ENCODE results near the gene DDIAS. TPM values are rescaled to one million over a fixed set of nuclear protein-coding genes. Genes with fewer than 3 reads are reported as not detected.
"Not testable (repeated sequence)": the region's sequence is repeated elsewhere in the genome, so short reads cannot be mapped to it uniquely, and the experiment has no call there.

DDIAS gene
- 1.3 TPM for polyA plus RNA-seq (2013, experiment 1 of 2)
- polyA plus RNA-seq (2013, experiment 2 of 2), result 1.2 TPM

DNA sequence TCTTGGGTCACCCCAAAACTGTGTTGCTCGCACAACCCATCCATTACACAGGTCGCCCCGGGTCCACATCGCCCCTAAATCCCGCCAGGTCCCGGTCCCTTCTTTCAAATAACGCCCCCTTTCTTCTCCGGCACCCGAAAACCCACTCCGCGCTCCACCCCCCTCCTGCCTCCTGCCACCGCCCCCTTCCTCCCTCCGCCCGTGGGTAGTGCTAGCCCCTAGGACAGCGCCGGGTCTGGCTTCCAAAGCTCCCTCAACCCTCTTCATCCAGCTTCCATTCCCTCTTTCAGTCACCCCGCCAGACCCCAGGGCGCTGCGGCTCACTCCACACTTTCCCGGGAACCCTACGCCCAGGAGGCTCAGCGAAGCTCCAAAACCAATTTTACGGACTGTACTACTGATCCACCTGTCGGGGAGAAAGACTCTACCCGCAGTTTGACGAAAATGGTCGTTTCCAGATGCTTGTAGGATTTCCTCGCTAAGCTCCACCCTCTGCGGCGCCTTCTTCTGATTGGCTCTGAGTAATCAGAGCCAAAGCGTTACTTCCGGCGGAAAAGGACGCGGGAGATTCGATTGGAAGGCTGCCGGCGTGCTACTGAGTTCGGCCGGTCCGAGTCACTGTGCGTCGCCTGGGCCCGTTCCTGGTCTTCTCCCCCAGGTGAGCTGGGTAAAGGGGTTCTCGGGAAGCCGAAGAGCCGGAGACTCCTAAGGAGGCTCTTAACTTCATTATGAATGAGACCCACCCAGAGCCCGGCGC, at the start of gene DDIAS:
Gene DDIAS (plus strand): TSS at position 572 of the 757 bp plus-strand sequence. CDS start 13,003 bp downstream, outside the sequence.
- Histone ChIP-seq H2AFZ (ENCODE audit: low read depth, low read length) (peak within 1 kb of the TSS; percentile 99), H4K8ac (ENCODE audit: low read length) (no peak within 1 kb of the TSS), H3K9ac (ENCODE audit: low read length) (peak within 1 kb of the TSS; percentile 95), H3K9me3 (ENCODE audit: control insufficient read depth, low read length) (no peaks in the 10 kb centered on the region), H2BK5ac (ENCODE audit: low read depth, low read length, poor library complexity, severe bottlenecking) (no peak within 1 kb of the TSS), H3K4me2 (ENCODE audit: low read length, poor library complexity, severe bottlenecking) (peak within 1 kb of the TSS; percentile 83), H3K79me1 (replicated peaks; ENCODE audit: low read length, poor library complexity, severe bottlenecking) (peaks cover 25% of the 10 kb centered on the region), H3K18ac (ENCODE audit: low read depth in 1 of 2, low read length in 2 of 2) (peak within 1 kb of the TSS; percentile 34 to 75), H3K36me3 (ENCODE audit: control insufficient read depth in 1 of 2, insufficient read depth in 2 of 2, low read depth in 1 of 2, low read length in 2 of 2) (no peaks in the 10 kb centered on the region), H3K23ac (ENCODE audit: low read length in 2 of 2) (no peak within 1 kb of the TSS), H2BK12ac (ENCODE audit: low read length in 2 of 2) (peak within 1 kb of the TSS in 1 of 2 experiments; percentile 45), H2BK120ac (ENCODE audit: low read depth, low read length) (no peak within 1 kb of the TSS), H4K91ac (ENCODE audit: low read length) (peak within 1 kb of the TSS; percentile 56), H3K4me3 (ENCODE audit: insufficient read depth in 1 of 2, low read depth in 1 of 2, low read length in 2 of 2) (peak within 1 kb of the TSS; percentile 69 to 91), H2BK15ac (ENCODE audit: low read depth, poor library complexity, severe bottlenecking) (peak within 1 kb of the TSS; percentile 12), H3K27me3 (ENCODE audit: control insufficient read depth in 1 of 2, insufficient read depth in 1 of 2, low read length in 2 of 2) (no peaks in the 10 kb centered on the region), H3K4me1 (ENCODE audit: control insufficient read depth, insufficient read depth, low read depth, low read length) (peaks cover 2% of the 10 kb centered on the region), H2AK5ac (ENCODE audit: low read length, severe bottlenecking) (no peak within 1 kb of the TSS), H3K14ac (ENCODE audit: low read length in 2 of 2) (peak within 1 kb of the TSS in 1 of 2 experiments; percentile 44), H3K4ac (ENCODE audit: low read depth in 1 of 2, low read length in 2 of 2) (peak within 1 kb of the TSS in 1 of 2 experiments; percentile 78), H3K27ac (ENCODE audit: low read length, poor library complexity, severe bottlenecking) (peak within 1 kb of the TSS; percentile 73)
- peak; percentile 99 for DNase-seq
- under 1% methylated on average over 49 of the region's 49 CpGs for WGBS

DNA sequence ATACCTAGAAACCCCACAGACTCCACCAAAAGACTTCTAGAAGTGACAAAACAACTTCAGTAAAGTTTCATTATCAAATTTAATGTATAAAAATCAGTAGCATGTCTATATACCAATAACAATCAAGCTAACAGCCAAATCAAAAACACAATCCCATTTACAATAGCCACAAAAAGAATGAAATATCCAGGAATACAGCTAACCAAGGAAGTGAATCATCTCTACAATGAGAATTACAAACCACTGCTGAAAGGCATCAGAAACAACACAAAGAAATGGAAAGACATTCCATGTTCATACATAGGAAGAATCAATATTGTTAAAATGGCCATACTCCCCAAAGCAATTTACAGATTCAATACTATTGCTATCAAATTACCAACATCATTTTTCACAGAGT, 47.3 kb upstream of the DDIAS start:
- no peak overlapping the region for H3K4me2 ChIP-seq (ENCODE audit: low read length, poor library complexity, severe bottlenecking)
- H2BK120ac ChIP-seq (ENCODE audit: low read depth, low read length), result no peak overlapping the region
- H2AFZ ChIP-seq (ENCODE audit: low read depth, low read length), result no peak overlapping the region
- H3K27me3 ChIP-seq (ENCODE audit: control insufficient read depth in 1 of 2, insufficient read depth in 1 of 2, low read length in 2 of 2), result no peaks in the 10 kb centered on the region
- no peaks in the 10 kb centered on the region for H3K9me3 ChIP-seq (ENCODE audit: control insufficient read depth, low read length)
- H2BK12ac ChIP-seq (ENCODE audit: low read length in 2 of 2), result no peak overlapping the region
- H3K27ac ChIP-seq (ENCODE audit: low read length, poor library complexity, severe bottlenecking), result no peak overlapping the region
- H4K8ac ChIP-seq (ENCODE audit: low read length), result no peak overlapping the region
- H2BK15ac ChIP-seq (ENCODE audit: low read depth, poor library complexity, severe bottlenecking), result no peak overlapping the region
- no peak overlapping the region for H3K4ac ChIP-seq (ENCODE audit: low read depth in 1 of 2, low read length in 2 of 2)
- no peak overlapping the region for H4K91ac ChIP-seq (ENCODE audit: low read length)
- DNase-seq, result no peak
- no peak overlapping the region for H3K18ac ChIP-seq (ENCODE audit: low read depth in 1 of 2, low read length in 2 of 2)
- H3K9ac ChIP-seq (ENCODE audit: low read length), result no peak overlapping the region
- peaks cover 0 to 8% of the 10 kb centered on the region in 2 experiments for H3K36me3 ChIP-seq (ENCODE audit: control insufficient read depth in 1 of 2, insufficient read depth in 2 of 2, low read depth in 1 of 2, low read length in 2 of 2)
- H2AK5ac ChIP-seq (ENCODE audit: low read length, severe bottlenecking), result no peak overlapping the region
- H3K4me3 ChIP-seq (ENCODE audit: insufficient read depth in 1 of 2, low read depth in 1 of 2, low read length in 2 of 2), result no peak overlapping the region
- H3K4me1 ChIP-seq (ENCODE audit: control insufficient read depth, insufficient read depth, low read depth, low read length), result peaks cover 2% of the 10 kb centered on the region
- no peak overlapping the region for H3K14ac ChIP-seq (ENCODE audit: low read length in 2 of 2)
- no peak overlapping the region for H2BK5ac ChIP-seq (ENCODE audit: low read depth, low read length, poor library complexity, severe bottlenecking)
- peaks cover 3% of the 10 kb centered on the region for H3K79me1 ChIP-seq (replicated peaks; ENCODE audit: low read length, poor library complexity, severe bottlenecking)
- no peak overlapping the region for H3K23ac ChIP-seq (ENCODE audit: low read length in 2 of 2)

DNA sequence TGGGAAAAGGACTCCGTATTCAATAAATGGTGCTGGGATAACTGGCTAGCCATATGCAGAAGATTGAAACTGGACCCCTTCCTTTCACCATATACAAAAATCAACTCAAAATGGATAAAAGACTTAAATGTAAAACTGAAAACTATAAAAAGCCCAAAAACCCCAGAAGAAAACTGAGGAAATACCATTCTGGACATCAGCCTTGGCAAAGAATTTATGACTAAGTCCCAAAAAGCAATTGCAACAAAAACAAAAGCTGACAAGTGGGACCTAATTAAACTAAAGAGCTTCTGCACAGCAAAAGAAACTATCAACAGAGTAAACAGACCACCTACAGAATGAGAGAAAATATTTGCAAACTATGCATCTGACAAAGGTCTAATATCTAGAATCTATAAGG, 46.6 kb upstream of the DDIAS start:
- peak overlapping the region; percentile 7 for H3K9ac ChIP-seq (ENCODE audit: low read length)
- not testable (repeated sequence) for H2BK15ac ChIP-seq (ENCODE audit: low read depth, poor library complexity, severe bottlenecking); H3K4ac ChIP-seq (ENCODE audit: low read depth in 1 of 2, low read length in 2 of 2); H4K91ac ChIP-seq (ENCODE audit: low read length); H4K8ac ChIP-seq (ENCODE audit: low read length); H3K14ac ChIP-seq (ENCODE audit: low read length in 2 of 2); DNase-seq; H3K9me3 ChIP-seq (ENCODE audit: control insufficient read depth, low read length); H3K79me1 ChIP-seq (replicated peaks; ENCODE audit: low read length, poor library complexity, severe bottlenecking); H3K27me3 ChIP-seq (ENCODE audit: control insufficient read depth in 1 of 2, insufficient read depth in 1 of 2, low read length in 2 of 2); H3K23ac ChIP-seq (ENCODE audit: low read length in 2 of 2); H3K27ac ChIP-seq (ENCODE audit: low read length, poor library complexity, severe bottlenecking); H2BK5ac ChIP-seq (ENCODE audit: low read depth, low read length, poor library complexity, severe bottlenecking); H2AK5ac ChIP-seq (ENCODE audit: low read length, severe bottlenecking); H3K4me1 ChIP-seq (ENCODE audit: control insufficient read depth, insufficient read depth, low read depth, low read length); H3K4me2 ChIP-seq (ENCODE audit: low read length, poor library complexity, severe bottlenecking); H2BK120ac ChIP-seq (ENCODE audit: low read depth, low read length); H2BK12ac ChIP-seq (ENCODE audit: low read length in 2 of 2); H2AFZ ChIP-seq (ENCODE audit: low read depth, low read length); H3K18ac ChIP-seq (ENCODE audit: low read depth in 1 of 2, low read length in 2 of 2); H3K4me3 ChIP-seq (ENCODE audit: insufficient read depth in 1 of 2, low read depth in 1 of 2, low read length in 2 of 2); H3K36me3 ChIP-seq (ENCODE audit: control insufficient read depth in 1 of 2, insufficient read depth in 2 of 2, low read depth in 1 of 2, low read length in 2 of 2)
- WGBS, result 100% methylated on average over 1 of the region's 1 CpG

DNA sequence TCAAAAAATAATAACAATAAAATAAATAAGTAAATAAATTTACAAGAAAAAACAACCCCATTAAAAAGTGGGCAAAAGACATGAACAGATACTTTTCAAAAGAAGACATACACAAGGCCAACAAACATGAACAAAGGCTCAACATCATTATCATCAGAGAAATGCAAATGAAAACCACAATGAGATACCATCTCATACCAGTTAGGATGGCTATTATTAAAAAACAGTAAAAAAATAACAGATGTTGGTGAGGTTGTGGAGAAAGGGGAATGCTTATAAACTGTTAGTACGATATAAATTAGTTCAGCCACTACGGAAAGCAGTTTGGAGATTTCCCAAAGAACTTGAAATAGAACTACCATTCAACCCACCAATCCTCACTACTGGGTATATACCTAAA, 45.9 kb upstream of the DDIAS start:
- H2AK5ac ChIP-seq (ENCODE audit: low read length, severe bottlenecking), result no peak overlapping the region

More for the DNA sequence above, 45.9 kb upstream of the DDIAS start:
- H3K9me3 ChIP-seq (ENCODE audit: control insufficient read depth, low read length), result no peaks in the 10 kb centered on the region
- 95% methylated on average over 2 of the region's 2 CpGs for WGBS
- H4K8ac ChIP-seq (ENCODE audit: low read length), result no peak overlapping the region
- H3K36me3 ChIP-seq (ENCODE audit: control insufficient read depth in 1 of 2, insufficient read depth in 2 of 2, low read depth in 1 of 2, low read length in 2 of 2), result no peaks in the 10 kb centered on the region
- H3K27ac ChIP-seq (ENCODE audit: low read length, poor library complexity, severe bottlenecking), result no peak overlapping the region
- no peak overlapping the region for H3K4me2 ChIP-seq (ENCODE audit: low read length, poor library complexity, severe bottlenecking)
- no peaks in the 10 kb centered on the region for H3K27me3 ChIP-seq (ENCODE audit: control insufficient read depth in 1 of 2, insufficient read depth in 1 of 2, low read length in 2 of 2)
- no peak overlapping the region for H3K4me3 ChIP-seq (ENCODE audit: insufficient read depth in 1 of 2, low read depth in 1 of 2, low read length in 2 of 2)
- no peak overlapping the region for H2BK120ac ChIP-seq (ENCODE audit: low read depth, low read length)
- no peak overlapping the region for H3K18ac ChIP-seq (ENCODE audit: low read depth in 1 of 2, low read length in 2 of 2)
- no peak overlapping the region for H2BK5ac ChIP-seq (ENCODE audit: low read depth, low read length, poor library complexity, severe bottlenecking)
- H3K79me1 ChIP-seq (replicated peaks; ENCODE audit: low read length, poor library complexity, severe bottlenecking), result peaks cover 3% of the 10 kb centered on the region
- no peak overlapping the region for H2BK12ac ChIP-seq (ENCODE audit: low read length in 2 of 2)
- H3K23ac ChIP-seq (ENCODE audit: low read length in 2 of 2), result no peak overlapping the region
- H3K9ac ChIP-seq (ENCODE audit: low read length), result no peak overlapping the region
- H3K4me1 ChIP-seq (ENCODE audit: control insufficient read depth, insufficient read depth, low read depth, low read length), result peaks cover 2% of the 10 kb centered on the region
- H3K4ac ChIP-seq (ENCODE audit: low read depth in 1 of 2, low read length in 2 of 2), result no peak overlapping the region
- no peak overlapping the region for H3K14ac ChIP-seq (ENCODE audit: low read length in 2 of 2)
- H4K91ac ChIP-seq (ENCODE audit: low read length), result no peak overlapping the region
- no peak for DNase-seq
- no peak overlapping the region for H2BK15ac ChIP-seq (ENCODE audit: low read depth, poor library complexity, severe bottlenecking)
- H2AFZ ChIP-seq (ENCODE audit: low read depth, low read length), result no peak overlapping the region

Measured in mesenchymal stem cell (in vitro differentiated cells and primary cell).